HG03571 (cell line): ENCODE data around the gene ARHGEF26.
"Not testable (repeated sequence)": the region's sequence is repeated elsewhere in the genome, so short reads cannot be mapped to it uniquely, and the experiment has no call there.

ENCODE experiments used
- ATAC-seq: cut with Tn5 transposase; IDR thresholded peaks from one replicate; pipeline ENCODE4 v1.9.1; 2021; ENCODE audit not compliant: unreplicated experiment

ARHGEF26 gene, protein sequence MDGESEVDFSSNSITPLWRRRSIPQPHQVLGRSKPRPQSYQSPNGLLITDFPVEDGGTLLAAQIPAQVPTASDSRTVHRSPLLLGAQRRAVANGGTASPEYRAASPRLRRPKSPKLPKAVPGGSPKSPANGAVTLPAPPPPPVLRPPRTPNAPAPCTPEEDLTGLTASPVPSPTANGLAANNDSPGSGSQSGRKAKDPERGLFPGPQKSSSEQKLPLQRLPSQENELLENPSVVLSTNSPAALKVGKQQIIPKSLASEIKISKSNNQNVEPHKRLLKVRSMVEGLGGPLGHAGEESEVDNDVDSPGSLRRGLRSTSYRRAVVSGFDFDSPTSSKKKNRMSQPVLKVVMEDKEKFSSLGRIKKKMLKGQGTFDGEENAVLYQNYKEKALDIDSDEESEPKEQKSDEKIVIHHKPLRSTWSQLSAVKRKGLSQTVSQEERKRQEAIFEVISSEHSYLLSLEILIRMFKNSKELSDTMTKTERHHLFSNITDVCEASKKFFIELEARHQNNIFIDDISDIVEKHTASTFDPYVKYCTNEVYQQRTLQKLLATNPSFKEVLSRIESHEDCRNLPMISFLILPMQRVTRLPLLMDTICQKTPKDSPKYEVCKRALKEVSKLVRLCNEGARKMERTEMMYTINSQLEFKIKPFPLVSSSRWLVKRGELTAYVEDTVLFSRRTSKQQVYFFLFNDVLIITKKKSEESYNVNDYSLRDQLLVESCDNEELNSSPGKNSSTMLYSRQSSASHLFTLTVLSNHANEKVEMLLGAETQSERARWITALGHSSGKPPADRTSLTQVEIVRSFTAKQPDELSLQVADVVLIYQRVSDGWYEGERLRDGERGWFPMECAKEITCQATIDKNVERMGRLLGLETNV

GRCh38 chr3:154120961-154121700 lies at the start of gene ARHGEF26:
Gene ARHGEF26, plus strand, starts transcription at chr3:154121390. Its CDS starts 603 bp downstream, at chr3:154121993.
- peak; percentile 69 for ATAC-seq

DNA sequence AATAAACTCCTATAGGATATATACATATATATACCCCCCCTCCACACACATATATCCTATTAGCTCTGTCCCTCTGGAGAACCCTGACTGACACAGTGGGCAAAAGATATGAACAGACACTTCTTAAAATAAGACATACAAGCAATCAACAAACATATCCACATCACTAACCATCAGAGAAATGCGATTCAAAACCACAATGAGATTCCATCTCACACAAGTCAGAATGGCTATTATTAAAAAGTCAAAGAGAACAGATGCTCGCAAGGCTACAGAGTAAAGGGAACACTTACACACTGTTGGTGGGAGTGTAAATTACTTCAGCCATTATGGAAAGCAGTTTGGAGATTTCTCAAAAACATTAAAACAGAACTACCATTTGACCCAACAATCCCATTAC lies 46.2 kb upstream of the ARHGEF26 start:
- ATAC-seq, result no peak

DNA sequence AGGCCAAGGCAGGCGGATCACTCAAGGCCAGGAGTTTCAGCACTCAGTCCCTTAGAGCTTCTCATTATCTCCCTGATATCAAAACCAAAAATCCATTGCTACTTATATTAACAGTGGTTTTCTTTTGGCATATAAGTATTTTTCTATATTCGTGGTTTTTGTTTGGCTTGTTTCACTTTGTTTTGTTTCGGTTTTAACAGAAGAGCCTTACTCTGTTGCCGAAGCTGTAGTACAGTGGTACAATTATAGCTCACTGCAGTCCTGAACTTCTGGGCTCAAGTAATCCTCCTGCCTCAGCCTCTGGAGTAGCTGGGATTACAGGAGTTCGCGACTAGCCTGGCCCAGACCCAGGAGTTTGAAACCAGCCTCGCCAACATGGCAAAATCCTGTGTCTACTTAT lies 42.5 kb upstream of the ARHGEF26 start:
- no peak for ATAC-seq

- no peak for ATAC-seq
Observed at GRCh38 chr3:154081305-154081704, 39.9 kb upstream of the ARHGEF26 start.

GRCh38 chr3:154085071-154085470 lies 36.1 kb upstream of the ARHGEF26 start:
- ATAC-seq, result no peak

- ATAC-seq, result no peak
Observed at GRCh38 chr3:154085799-154086198, 35.4 kb upstream of the ARHGEF26 start.

GRCh38 chr3:154086286-154086685 lies 34.9 kb upstream of the ARHGEF26 start:
- ATAC-seq, result no peak

DNA sequence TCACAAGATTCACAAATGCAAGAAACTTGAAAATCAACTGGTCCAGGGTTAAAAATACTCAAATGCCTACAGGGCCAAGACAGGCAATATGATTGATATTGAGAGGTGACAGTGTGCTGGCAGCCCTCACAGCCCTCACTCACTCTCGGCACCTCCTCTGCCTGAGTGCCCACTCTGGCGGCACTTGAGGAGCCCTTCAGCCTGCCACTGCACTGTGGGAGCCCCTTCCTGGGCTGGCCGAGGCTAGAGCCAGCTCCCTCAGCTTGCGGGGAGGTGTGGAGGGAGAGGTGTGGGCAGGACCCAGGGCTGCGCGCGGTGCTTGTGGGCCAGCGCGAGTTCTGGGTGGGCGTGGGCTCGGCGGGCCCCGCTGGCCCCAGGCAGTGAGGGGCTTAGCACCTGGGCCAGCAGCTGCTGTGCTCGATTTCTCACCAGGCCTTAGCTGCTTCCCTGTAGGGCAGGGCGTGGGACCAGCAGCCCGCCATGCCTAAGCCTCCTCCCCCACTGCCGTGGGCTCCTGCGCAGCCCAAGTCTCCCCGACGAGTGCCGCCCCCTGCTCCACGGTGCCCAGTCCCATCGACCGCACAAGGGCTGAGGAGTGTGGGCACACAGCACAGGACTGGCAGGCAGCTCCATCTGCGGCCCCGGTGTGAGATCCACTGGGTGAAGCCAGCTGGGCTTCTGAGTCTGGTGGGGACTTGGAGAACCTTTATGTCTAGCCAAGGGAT lies 33.3 kb upstream of the ARHGEF26 start:
- ATAC-seq, result not testable (repeated sequence)

DNA sequence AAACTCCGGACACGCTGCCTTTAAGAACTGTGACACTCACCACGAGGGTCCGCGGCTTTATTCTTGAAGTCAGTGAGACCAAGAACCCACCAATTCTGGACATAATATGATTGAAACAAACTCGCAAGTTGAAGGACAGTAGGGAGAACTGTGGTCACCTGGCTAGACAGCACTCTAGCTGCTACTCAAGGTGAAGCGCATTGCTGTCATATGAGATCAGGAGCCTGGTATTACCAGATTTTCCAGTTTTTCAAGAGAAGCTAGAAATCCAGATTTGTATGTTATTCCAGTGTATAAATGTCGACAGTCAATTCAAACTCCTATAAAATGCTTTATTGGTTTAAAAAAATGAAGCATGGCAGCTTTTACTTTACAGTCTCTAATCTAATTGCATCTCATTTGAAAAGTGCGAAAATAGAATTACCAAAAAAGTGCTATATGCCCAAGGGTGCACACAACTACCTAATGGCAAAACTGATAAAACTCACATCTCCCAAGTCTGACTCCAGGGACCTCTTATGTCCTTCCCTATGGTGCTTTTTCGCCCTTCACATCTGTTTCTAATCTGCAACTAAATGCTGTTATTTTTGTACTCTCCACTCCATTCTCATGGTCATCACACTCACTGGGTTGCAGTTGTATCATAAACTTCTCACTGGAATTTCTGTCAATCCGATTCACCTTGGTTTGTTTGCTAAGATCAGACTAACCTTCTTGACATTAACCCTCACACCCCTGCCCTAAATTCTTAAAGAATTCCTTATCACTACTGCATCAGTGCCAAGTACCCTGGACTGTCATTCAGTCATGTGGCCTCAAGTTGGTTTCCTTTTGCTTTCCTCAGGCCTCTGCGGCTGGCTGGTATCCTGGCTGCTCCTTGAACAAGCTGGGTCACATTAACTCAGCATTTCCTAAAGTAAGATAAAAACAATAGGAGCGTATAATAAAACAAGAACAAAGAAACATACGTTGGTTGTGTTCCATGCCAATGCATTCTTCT lies 31.5 kb upstream of the ARHGEF26 start:
- ATAC-seq, result no peak

GRCh38 chr3:154094051-154094450 lies 27.1 kb upstream of the ARHGEF26 start:
- ATAC-seq, result no peak

GRCh38 chr3:154095832-154096421 lies 25.3 kb upstream of the ARHGEF26 start:
- no peak for ATAC-seq

DNA sequence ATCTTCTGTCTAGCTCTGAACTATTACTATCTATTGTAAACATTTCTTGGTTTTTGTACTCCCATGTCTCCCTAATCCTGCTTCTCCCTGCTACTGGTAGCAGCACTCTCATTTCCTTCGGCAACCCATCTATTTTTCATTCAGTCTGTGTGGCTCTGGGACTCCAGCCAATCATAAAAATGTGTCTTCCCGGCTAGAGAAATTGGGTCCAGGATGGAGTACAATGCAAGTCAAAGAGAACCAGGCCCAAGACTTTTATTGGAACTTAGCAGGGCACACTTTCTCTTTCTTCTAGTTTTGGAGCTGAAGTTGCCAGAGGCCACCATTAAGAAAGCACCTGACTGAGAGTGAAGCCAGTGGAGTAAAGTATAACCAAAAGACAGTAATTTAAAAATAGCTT lies 22.8 kb upstream of the ARHGEF26 start:
- ATAC-seq, result no peak

GRCh38 chr3:154100556-154100955 lies 20.6 kb upstream of the ARHGEF26 start:
- no peak for ATAC-seq

DNA sequence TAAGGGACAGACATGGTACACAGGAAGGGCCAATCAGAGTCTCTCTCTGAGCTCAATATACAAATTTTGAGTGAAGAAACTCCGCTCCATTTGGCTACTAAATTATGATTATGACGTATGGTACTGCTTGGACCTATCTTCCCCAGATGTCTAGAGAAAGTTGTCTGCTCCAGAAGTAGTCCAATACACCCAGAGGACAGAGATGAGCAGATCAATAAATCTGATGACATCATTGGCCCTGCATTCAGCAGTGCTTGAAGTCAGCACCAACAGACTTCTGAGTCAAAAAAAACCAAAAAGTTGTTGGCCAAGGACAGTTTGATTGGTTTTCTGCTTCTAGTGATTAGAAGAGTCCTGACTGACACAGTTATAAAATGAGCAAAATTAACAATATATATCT lies 19.9 kb upstream of the ARHGEF26 start:
- no peak for ATAC-seq

DNA sequence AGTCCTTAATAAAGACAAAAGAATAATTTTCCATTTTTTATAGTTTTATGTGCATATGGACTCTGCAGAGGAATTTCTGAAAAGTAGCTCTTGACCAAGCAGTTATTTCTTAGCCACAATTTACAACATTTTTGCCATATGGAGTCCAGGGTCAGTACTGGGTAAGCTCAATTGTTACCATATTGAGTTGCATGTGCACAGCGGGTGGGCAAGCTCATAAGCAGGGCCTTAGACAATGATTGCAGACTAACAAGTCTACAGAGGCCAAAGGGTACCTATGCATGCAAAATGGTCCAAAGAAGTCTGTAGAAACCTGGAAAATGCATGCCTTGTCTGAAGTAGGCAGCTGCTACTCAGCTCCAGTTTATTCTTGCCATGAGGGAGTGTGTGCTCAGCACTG lies 19.0 kb upstream of the ARHGEF26 start:
- no peak for ATAC-seq

GRCh38 chr3:154105218-154105975 lies 15.8 kb upstream of the ARHGEF26 start:
- ATAC-seq, result no peak

DNA sequence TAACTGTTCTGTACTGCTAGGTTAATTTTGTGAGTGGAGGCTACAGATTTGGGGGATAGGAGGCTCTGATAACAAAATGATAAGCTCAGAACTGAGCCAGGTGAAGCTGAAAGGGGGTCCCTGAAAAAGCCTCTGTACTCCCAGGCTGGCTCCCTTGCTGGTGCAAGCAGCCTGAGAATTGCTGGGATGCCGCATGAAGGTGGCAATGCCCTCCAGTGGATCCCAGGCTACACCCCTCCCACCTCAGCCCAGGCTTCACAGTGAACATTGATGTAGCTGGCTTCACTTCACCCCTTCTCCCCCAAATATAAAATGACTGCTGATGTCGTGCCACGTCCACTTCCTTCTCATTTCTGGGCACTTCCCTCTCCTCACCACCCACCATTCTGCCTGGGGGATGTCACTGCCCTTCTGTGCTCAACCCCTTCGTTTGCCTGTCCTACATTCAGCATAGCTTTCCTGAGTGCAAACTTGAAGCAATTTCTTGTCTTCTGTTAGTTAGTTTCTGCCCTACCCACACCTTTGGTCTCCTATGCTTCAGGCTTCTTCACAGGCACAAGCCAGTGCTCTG lies 9.7 kb upstream of the ARHGEF26 start:
- no peak for ATAC-seq
